OCI-LY3 (cell line): Measurements from ENCODE around the gene PUM1.

Experiments
- H2AFZ ChIP-seq: fragments of 200-600, 300-600 bp; shearing (Covaris generic); 2 replicates; pipeline ENCODE4 v1.6.0; 2014; ENCODE audit warnings: antibody characterized with exemption, low read depth, low read length
- H3K27ac ChIP-seq: fragments of 200-600, 300-600 bp; sonication (generic); 2 replicates; pipeline ENCODE4 v1.5.1; 2014; ENCODE audit warnings: mild to moderate bottlenecking, low read length, moderate library complexity, mixed read lengths
- H3K27me3 ChIP-seq: fragments of 200-600, 300-600 bp; sonication (generic); 2 replicates; pipeline ENCODE4 v1.6.1; 2014; ENCODE audit warnings: low read depth, low read length, mixed read lengths
- H3K36me3 ChIP-seq: fragments of 200-600, 300-600 bp; sonication (generic); replicated peaks from 2 replicates; pipeline ENCODE3; 2014; ENCODE audit warnings: low read depth, low read length, mixed read lengths
- H3K4me1 ChIP-seq: fragments of 300-600, 200-600 bp; sonication (generic); 2 replicates; pipeline ENCODE4 v1.6.1; 2014; ENCODE audit warnings: low read length, mixed read lengths
- H3K4me2 ChIP-seq: fragments of 200-600, 300-600 bp; sonication (generic); 2 replicates; pipeline ENCODE4 v1.6.1; 2014; ENCODE audit warnings: low read length, mixed read lengths
- H3K4me3 ChIP-seq: fragments of 300-600, 200-600 bp; sonication (generic); 2 replicates; pipeline ENCODE4 v1.5.1; 2014; ENCODE audit warnings: antibody characterized with exemption, mild to moderate bottlenecking, low read length, moderate library complexity
- H3K79me2 ChIP-seq: fragments of 300-600, 200-600 bp; shearing (Covaris generic); 2 replicates; pipeline ENCODE4 v1.6.1; 2014; ENCODE audit warnings: mild to moderate bottlenecking, low read length, mixed read lengths
- H3K9ac ChIP-seq: fragments of 300-600, 200-600 bp; shearing (Covaris generic); 2 replicates; pipeline ENCODE4 v1.6.0; 2014; ENCODE audit warnings: mild to moderate bottlenecking, low read length, moderate library complexity
- H3K9me3 ChIP-seq: fragments of 200-600, 300-600 bp; shearing (Covaris generic); 2 replicates; pipeline ENCODE4 v1.6.1; 2014; ENCODE audit warnings: low read length, mixed read lengths; ENCODE audit not compliant: insufficient read depth
- H4K20me1 ChIP-seq: fragments of 200-600, 300-600 bp; sonication (generic); 2 replicates; pipeline ENCODE4 v1.6.1; 2016; ENCODE audit warnings: low read length, mixed read lengths; ENCODE audit not compliant: insufficient read depth
- CTCF ChIP-seq: fragments of 200-600, 300-600 bp; sonication (generic); IDR thresholded peaks from 2 replicates; pipeline ENCODE4 v1.5.1; 2014; ENCODE audit warnings: antibody characterized with exemption, low read length, low read depth
- EZH2phosphoT487 ChIP-seq: fragments of 200-600 bp; shearing (Covaris generic); IDR thresholded peaks from 2 replicates; pipeline ENCODE4 v1.6.1; 2018; ENCODE audit warnings: antibody characterized with exemption, mixed run types, low read depth

PUM1 gene

GRCh38 chr1:30981172-30981571 is 84.3 kb downstream of the PUM1 start:
- H3K79me2 ChIP-seq, result peaks cover 92% of the 10 kb centered on the region
- H4K20me1 ChIP-seq, result peaks cover 44% of the 10 kb centered on the region
- no peak overlapping the region for H3K4me3 ChIP-seq
- no peak overlapping the region for H3K4me2 ChIP-seq
- peaks cover 23% of the 10 kb centered on the region for H3K36me3 ChIP-seq
- no peak overlapping the region for H3K27ac ChIP-seq
- no peak overlapping the region for H2AFZ ChIP-seq
- H3K27me3 ChIP-seq, result no peaks in the 10 kb centered on the region
- no peak overlapping the region for H3K9ac ChIP-seq
- H3K4me1 ChIP-seq, result peaks cover 21% of the 10 kb centered on the region
- no peak for TF ChIP-seq EZH2phosphoT487
- H3K9me3 ChIP-seq, result no peaks in the 10 kb centered on the region

- H3K36me3 ChIP-seq, result peaks cover 25% of the 10 kb centered on the region
- peaks cover 7% of the 10 kb centered on the region for H3K4me1 ChIP-seq
- no peak overlapping the region for H3K27ac ChIP-seq
- peaks cover 67% of the 10 kb centered on the region for H3K79me2 ChIP-seq
- no peak for TF ChIP-seq EZH2phosphoT487
- no peak for TF ChIP-seq CTCF
- H3K9ac ChIP-seq, result no peak overlapping the region
- H3K27me3 ChIP-seq, result no peaks in the 10 kb centered on the region
- H2AFZ ChIP-seq, result no peak overlapping the region
- H3K4me2 ChIP-seq, result no peak overlapping the region
- no peak overlapping the region for H3K4me3 ChIP-seq
- H4K20me1 ChIP-seq, result peaks cover 21% of the 10 kb centered on the region
- H3K9me3 ChIP-seq, result no peaks in the 10 kb centered on the region
Measured at GRCh38 chr1:30977511-30977910, 88.0 kb downstream of the PUM1 start.

- Histone ChIP-seq H2AFZ (no peak overlapping the region), H3K9me3 (no peaks in the 10 kb centered on the region), H3K27ac (no peak overlapping the region), H3K79me2 (peaks cover 63% of the 10 kb centered on the region), H3K9ac (no peak overlapping the region), H3K4me3 (no peak overlapping the region), H3K27me3 (no peaks in the 10 kb centered on the region), H4K20me1 (peaks cover 17% of the 10 kb centered on the region), H3K36me3 (peaks cover 25% of the 10 kb centered on the region), H3K4me1 (peaks cover 7% of the 10 kb centered on the region), H3K4me2 (no peak overlapping the region)
- TF ChIP-seq EZH2phosphoT487, result no peak
- no peak for TF ChIP-seq CTCF
Measured at GRCh38 chr1:30977105-30977504, 88.4 kb downstream of the PUM1 start.

GRCh38 chr1:30976143-30976542 is 89.4 kb downstream of the PUM1 start:
- H3K36me3 ChIP-seq, result peaks cover 24% of the 10 kb centered on the region
- no peak overlapping the region for H3K9ac ChIP-seq
- peaks cover 7% of the 10 kb centered on the region for H3K4me1 ChIP-seq
- H4K20me1 ChIP-seq, result peaks cover 12% of the 10 kb centered on the region
- H3K27ac ChIP-seq, result peak overlapping the region; percentile 28
- peaks cover 61% of the 10 kb centered on the region for H3K79me2 ChIP-seq
- no peak overlapping the region for H3K4me3 ChIP-seq
- no peak overlapping the region for H3K4me2 ChIP-seq
- TF ChIP-seq CTCF (no peak), EZH2phosphoT487 (no peak)
- H3K9me3 ChIP-seq, result no peaks in the 10 kb centered on the region
- H2AFZ ChIP-seq, result no peak overlapping the region
- no peaks in the 10 kb centered on the region for H3K27me3 ChIP-seq

- Histone ChIP-seq H4K20me1 (peaks cover 6% of the 10 kb centered on the region), H3K9ac (no peak overlapping the region), H3K79me2 (peaks cover 63% of the 10 kb centered on the region), H2AFZ (no peak overlapping the region), H3K4me3 (no peak overlapping the region), H3K36me3 (peaks cover 18% of the 10 kb centered on the region), H3K27ac (no peak overlapping the region), H3K4me1 (peaks cover 7% of the 10 kb centered on the region), H3K4me2 (no peak overlapping the region), H3K9me3 (no peaks in the 10 kb centered on the region), H3K27me3 (no peaks in the 10 kb centered on the region)
- TF ChIP-seq EZH2phosphoT487, result no peak
- TF ChIP-seq CTCF, result no peak
Measured at GRCh38 chr1:30975217-30975616, 90.3 kb downstream of the PUM1 start.
